Colonic mucosa (tissue), 4 donors: ENCODE data around the gene TRAPPC3L. TPM values are rescaled to one million over a fixed set of nuclear protein-coding genes. Genes with fewer than 3 reads are reported as not detected.

Experiments used
- DNase-seq: peaks from one replicate; pipeline ENCODE4 v3.0.0-alpha.2; 2020
- H3K27ac ChIP-seq: fragments of 200-600 bp; one replicate; pipeline ENCODE4 v1.8.0; 2021
- H3K27me3 ChIP-seq: fragments of 200-600 bp; one replicate; pipeline ENCODE4 v1.8.0; 2021
- H3K36me3 ChIP-seq: fragments of 200-600 bp; one replicate; pipeline ENCODE4 v1.8.0; 2021
- H3K4me1 ChIP-seq: fragments of 200-600 bp; one replicate; pipeline ENCODE4 v1.8.0; 2021; ENCODE audit warnings: mild to moderate bottlenecking
- H3K4me3 ChIP-seq: fragments of 200-600 bp; one replicate; pipeline ENCODE4 v1.8.0; 2021
- H3K9ac ChIP-seq, 2 donors: one replicate each; pipeline ENCODE4 v1.7.0; 2013; ENCODE audit warnings: control low read depth in 2 of 2, low read depth in 2 of 2, low read length in 2 of 2
- H3K9me3 ChIP-seq: fragments of 200-600 bp; one replicate; pipeline ENCODE4 v1.8.0; 2021
- intact Hi-C: fragments of 100-400 bp; cut with DNase I; formaldehyde crosslinking; loops from one replicate; pipeline ENCODE4 v1.14.1; 2022
- total RNA-seq, 2 donors: library from RNA; stranded (reverse); fragmentation: NEBNext Ultra II Directional in 1 of 2; extraction: Animal tissue kit (Norgen Biotek cat#: 25700) in 1 of 2; gene quantifications; one replicate each; pipeline ENCODE4 v1.2.1, GENCODE V29; 2021
- TF ChIP-seq, protein P1 (sequence below): fragments of 200-600 bp; IDR thresholded peaks from one replicate; pipeline ENCODE4 v1.8.0; 2022; ENCODE audit warnings: antibody characterized with exemption, mild to moderate bottlenecking
- donor health status: healthy.
- donor health status: DM: no; HTN: no; CAD: no.
- donor health status: DM: no; HTN: no; CAD: no.

Gene TRAPPC3L
- total RNA-seq, 2 donors from 2014 or later = not detected

DNA sequence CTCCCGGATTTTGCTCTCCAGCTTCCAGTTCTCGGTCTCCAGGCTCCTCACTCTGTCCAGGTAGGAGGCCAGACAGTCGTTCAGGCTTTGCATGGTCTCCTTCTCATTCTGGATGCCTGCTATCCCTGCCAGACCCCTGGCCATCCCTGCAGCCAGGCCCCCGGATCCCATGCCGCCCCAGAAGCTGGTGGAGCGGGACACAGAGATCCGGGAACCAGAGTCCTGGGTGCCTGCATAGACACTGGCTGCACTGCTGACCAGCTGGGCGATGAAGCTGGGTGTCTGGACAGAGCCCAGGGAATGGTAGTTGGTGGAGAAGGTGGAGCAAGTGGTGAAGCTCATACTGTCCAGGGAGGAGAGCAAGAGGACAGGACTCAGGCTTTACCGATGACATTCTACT, 87.2 kb downstream of the TRAPPC3L start:
- no peak overlapping the region for H3K27ac ChIP-seq
- H3K4me3 ChIP-seq = no peak overlapping the region
- no peak overlapping the region for H3K9ac ChIP-seq
- TF ChIP-seq, protein P1, sequence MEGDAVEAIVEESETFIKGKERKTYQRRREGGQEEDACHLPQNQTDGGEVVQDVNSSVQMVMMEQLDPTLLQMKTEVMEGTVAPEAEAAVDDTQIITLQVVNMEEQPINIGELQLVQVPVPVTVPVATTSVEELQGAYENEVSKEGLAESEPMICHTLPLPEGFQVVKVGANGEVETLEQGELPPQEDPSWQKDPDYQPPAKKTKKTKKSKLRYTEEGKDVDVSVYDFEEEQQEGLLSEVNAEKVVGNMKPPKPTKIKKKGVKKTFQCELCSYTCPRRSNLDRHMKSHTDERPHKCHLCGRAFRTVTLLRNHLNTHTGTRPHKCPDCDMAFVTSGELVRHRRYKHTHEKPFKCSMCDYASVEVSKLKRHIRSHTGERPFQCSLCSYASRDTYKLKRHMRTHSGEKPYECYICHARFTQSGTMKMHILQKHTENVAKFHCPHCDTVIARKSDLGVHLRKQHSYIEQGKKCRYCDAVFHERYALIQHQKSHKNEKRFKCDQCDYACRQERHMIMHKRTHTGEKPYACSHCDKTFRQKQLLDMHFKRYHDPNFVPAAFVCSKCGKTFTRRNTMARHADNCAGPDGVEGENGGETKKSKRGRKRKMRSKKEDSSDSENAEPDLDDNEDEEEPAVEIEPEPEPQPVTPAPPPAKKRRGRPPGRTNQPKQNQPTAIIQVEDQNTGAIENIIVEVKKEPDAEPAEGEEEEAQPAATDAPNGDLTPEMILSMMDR = no peak
- H3K4me1 ChIP-seq = no peaks in the 10 kb centered on the region
- no peaks in the 10 kb centered on the region for H3K36me3 ChIP-seq
- DNase-seq = no peak
- intact Hi-C loops = no loop called here
- no peaks in the 10 kb centered on the region for H3K9me3 ChIP-seq
- peaks cover 16% of the 10 kb centered on the region for H3K27me3 ChIP-seq

GRCh38 chr6:116456927-116457326, 88.6 kb downstream of the TRAPPC3L start:
- TF ChIP-seq, protein P1 = no peak
- no peak overlapping the region for H3K9ac ChIP-seq

DNA sequence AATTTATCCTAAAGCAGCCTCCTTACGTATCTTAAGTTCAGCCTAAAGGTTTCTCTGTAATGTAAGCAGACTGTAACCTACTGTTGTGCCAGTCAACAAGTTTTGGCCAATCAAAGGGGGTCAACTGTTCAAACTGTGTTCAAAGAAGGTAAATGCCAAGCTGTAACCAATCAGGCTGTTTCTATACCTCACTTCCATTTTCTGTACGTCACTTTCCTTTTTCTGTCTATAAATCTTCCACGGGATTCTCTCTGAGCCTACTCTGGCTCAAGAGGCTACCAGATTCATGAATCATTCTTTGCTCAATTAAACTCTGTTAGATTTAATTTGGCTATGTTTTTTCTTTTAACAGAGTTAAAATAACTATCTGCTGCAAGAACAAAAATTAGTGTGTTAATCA, 89.4 kb downstream of the TRAPPC3L start:
- Histone ChIP-seq H3K9ac (no peak overlapping the region), H3K4me3 (no peak overlapping the region), H3K27ac (no peak overlapping the region), H3K4me1 (no peaks in the 10 kb centered on the region), H3K36me3 (no peaks in the 10 kb centered on the region), H3K27me3 (no peaks in the 10 kb centered on the region), H3K9me3 (no peaks in the 10 kb centered on the region)
- TF ChIP-seq, protein P1 = no peak
- intact Hi-C loops = no loop called here
- no peak for DNase-seq

More at GRCh38 chr6:116456927-116457326, 88.6 kb downstream of the TRAPPC3L start:
- no peaks in the 10 kb centered on the region for H3K9me3 ChIP-seq
- H3K4me1 ChIP-seq = no peaks in the 10 kb centered on the region
- H3K27ac ChIP-seq = no peak overlapping the region
- H3K36me3 ChIP-seq = no peaks in the 10 kb centered on the region
- DNase-seq = no peak
- H3K4me3 ChIP-seq = no peak overlapping the region
- intact Hi-C loops = no loop called here
- H3K27me3 ChIP-seq = peaks cover 4% of the 10 kb centered on the region

DNA sequence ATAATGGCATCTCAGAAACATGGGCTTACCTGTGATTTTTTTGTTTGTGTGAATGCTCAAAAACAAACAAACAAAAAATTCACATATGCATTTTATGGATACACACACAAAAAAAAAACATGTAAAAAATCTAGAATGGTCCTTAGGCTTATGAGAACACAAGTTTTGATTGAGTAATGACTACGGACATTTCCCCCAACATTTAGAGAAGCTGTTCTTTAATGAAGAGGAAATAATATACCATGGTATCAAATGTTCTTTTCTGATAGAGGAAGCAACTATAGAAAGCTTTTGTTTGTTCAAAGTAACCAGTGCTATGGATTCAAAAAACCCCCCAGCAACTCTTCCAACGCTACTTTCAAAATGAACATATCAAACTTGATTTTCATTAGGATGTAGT, 93.0 kb downstream of the TRAPPC3L start:
- DNase-seq = no peak
- no peaks in the 10 kb centered on the region for H3K9me3 ChIP-seq
- no peak overlapping the region for H3K4me3 ChIP-seq
- H3K4me1 ChIP-seq = no peaks in the 10 kb centered on the region
- intact Hi-C loops = no loop called here
- no peak overlapping the region for H3K27ac ChIP-seq
- no peak overlapping the region for H3K9ac ChIP-seq
- TF ChIP-seq, protein P1 = no peak
- no peaks in the 10 kb centered on the region for H3K27me3 ChIP-seq
- no peaks in the 10 kb centered on the region for H3K36me3 ChIP-seq

DNA sequence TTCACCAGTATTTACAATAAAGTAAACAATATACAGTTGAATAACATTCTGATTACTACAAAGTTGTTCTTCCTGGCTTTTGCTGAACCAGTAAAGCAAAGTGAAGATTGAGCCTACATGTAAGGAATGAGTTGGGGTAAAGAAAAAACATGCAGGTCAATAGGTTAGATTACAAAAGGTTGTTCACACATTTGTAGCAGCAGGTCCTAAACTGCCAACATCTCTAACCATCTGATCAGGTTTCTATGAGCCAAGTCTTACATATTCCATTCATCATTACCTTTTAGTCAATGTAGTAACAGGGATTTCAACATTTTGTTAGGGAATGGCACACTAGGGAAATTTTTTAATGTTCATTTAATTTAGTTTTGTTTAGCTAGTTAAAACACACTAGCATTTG, 93.6 kb downstream of the TRAPPC3L start:
- intact Hi-C loops = no loop called here
- Histone ChIP-seq H3K4me3 (no peak overlapping the region), H3K9ac (no peak overlapping the region), H3K27me3 (no peaks in the 10 kb centered on the region), H3K27ac (no peak overlapping the region), H3K4me1 (no peaks in the 10 kb centered on the region), H3K36me3 (no peaks in the 10 kb centered on the region), H3K9me3 (no peaks in the 10 kb centered on the region)
- DNase-seq = no peak
- TF ChIP-seq, protein P1 = no peak
